GM21423 (cell line): ENCODE measurements around the gene COL5A2.

Source experiments
- ATAC-seq: cut with Tn5 transposase; IDR thresholded peaks from one replicate; pipeline ENCODE4 v1.9.1; 2021; ENCODE audit warnings: mild to moderate bottlenecking, moderate library complexity; ENCODE audit not compliant: unreplicated experiment

Gene COL5A2

DNA sequence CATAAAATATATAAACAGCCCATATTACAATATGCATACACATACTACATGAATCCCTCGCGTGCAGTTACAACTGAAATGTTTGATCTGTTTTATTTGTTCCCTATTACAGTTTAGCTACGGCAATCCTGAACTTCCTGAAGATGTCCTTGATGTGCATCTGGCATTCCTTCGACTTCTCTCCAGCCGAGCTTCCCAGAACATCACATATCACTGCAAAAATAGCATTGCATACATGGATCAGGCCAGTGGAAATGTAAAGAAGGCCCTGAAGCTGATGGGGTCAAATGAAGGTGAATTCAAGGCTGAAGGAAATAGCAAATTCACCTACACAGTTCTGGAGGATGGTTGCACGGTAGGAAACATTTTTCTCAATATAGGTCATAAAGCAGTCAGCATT is 169.0 kb downstream of the COL5A2 start:
- ATAC-seq, result no peak

DNA sequence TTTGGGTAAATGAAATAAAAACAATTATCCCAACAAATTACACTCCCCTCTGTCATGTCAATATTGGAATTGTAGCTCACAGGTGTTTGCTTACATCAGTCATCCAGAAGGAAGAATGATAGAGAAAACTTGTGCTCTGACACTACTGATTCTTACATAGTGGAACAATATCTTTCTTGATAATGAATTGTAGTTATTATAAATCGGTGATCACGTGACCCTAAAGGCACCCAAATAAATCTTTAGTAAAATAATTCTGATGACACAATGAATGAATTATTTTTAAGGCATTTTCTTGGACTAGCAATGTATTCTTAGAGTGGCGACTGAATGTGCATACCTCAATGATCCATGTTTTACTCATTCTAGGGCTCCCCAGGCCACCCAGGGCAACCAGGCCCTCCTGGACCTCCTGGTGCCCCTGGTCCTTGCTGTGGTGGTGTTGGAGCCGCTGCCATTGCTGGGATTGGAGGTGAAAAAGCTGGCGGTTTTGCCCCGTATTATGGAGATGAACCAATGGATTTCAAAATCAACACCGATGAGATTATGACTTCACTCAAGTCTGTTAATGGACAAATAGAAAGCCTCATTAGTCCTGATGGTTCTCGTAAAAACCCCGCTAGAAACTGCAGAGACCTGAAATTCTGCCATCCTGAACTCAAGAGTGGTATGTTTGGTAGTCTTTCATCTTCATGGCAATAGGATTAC is 170.9 kb downstream of the COL5A2 start:
- ATAC-seq, result no peak

DNA sequence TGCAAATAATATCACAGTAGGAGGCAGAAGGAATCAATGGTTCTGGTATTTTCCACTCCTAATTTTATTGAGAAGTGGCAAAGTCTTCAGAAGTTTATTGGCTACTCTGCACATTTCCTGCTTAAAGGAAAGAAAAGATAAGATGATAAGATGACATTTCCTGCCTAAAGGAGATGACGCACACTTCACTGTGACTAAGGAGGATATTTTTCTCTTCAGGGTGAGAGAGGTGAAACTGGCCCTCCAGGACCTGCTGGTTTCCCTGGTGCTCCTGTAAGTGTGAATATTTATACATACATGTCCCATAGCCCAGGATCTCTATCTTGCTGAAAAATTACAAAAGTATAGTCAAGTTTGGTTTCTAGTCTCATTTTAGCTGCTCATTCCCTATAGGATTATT is 177.5 kb downstream of the COL5A2 start:
- no peak for ATAC-seq

GRCh38 chr2:189000221-189000620 is 179.3 kb downstream of the COL5A2 start:
- ATAC-seq, result no peak

DNA sequence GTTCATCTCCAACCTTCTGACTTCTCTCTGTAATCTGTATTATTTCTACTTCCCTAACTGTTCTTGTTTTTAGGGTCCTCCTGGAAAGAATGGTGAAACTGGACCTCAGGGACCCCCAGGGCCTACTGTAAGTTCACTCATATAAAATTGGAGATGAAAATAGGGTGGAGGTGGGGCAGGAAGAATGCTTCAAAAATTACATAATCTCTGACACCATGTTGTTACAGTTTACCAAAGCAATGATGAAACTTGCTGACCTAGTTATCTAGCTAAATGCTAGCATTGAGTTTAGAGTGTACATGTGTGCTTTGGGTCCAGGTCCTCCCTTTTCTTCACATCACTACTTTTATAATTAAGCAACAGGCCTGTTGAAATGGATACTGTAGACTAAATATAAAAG is 182.3 kb downstream of the COL5A2 start:
- no peak for ATAC-seq

GRCh38 chr2:188993247-188993646 is 186.3 kb downstream of the COL5A2 start:
- ATAC-seq, result no peak

DNA sequence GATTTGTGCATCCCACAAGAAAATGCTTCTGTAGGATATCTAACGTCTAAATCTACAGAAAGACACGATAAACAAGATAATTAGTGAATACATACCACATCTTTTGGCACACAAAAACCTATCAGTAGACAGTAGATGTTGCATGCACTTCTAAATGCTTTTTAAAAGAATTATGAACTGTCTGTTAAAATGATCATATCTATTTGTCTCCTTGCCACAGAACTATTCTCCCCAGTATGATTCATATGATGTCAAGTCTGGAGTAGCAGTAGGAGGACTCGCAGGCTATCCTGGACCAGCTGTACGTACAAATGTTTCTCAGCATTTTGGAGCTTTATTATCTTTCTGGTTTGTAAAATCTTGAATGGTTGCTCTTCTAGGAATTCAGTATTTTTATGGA is 192.7 kb downstream of the COL5A2 start:
- no peak for ATAC-seq

- no peak for ATAC-seq
These were observed 194.9 kb downstream of the COL5A2 start for GRCh38 chr2:188984680-188985079.

DNA sequence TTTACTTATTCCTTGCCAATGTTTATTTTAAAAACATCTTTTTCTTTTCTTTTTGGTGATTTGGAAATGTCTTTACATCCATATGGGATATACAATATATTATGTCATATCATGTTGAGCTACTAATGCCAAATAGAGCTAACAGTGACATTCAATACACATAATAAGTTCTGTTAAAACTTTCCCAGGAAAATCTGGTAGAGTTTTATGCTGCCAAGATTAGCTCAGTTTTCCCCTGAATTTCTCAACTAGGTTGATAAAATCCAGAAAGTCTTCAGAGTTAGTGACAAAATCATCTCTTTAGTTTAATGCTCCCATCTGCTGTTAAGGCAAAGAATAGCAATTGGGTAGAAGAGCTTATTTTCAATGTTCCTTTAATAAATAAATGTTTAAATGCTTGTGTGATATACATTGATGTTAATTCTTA is 195.5 kb downstream of the COL5A2 start:
- no peak for ATAC-seq

GRCh38 chr2:188983427-188984064 is 196.0 kb downstream of the COL5A2 start:
- ATAC-seq, result no peak
